Right lung (tissue), 5 donors: ENCODE measurements around the gene PGBD5. TPM values are rescaled to one million over a fixed set of nuclear protein-coding genes. Genes with fewer than 3 reads are reported as not detected.
A peak's percentile ranks its signal among the peaks of the same experiment; 100 is the strongest.

Experiments used
- DNase-seq, 2 donors: peaks; one replicate each; pipeline ENCODE4 v3.0.0-alpha.2; 2013
- polyA plus RNA-seq, 5 donors: library from polyadenylated mRNA; unstranded; fragments of 120-200 nt; gene quantifications; one replicate each; pipeline versions ENCODE4 v1.2.1 to v1.2.3, GENCODE V29; 2013; ENCODE audit warnings: inconsistent platforms in 1 of 5, low replicate concordance in 1 of 5; ENCODE audit not compliant: insufficient read length in 5 of 5, insufficient read depth in 1 of 5

PGBD5 gene
- polyA plus RNA-seq, 5 donors = 3.3 to 5.8 (median 4.7) TPM

GRCh38 chr1:230376296-230376695 lies 49.8 kb downstream of the PGBD5 start:
- no peak for DNase-seq

GRCh38 chr1:230375780-230376179 lies 50.4 kb downstream of the PGBD5 start:
- DNase-seq = no peak

- no peak for DNase-seq
These were observed 51.0 kb downstream of the PGBD5 start for GRCh38 chr1:230375147-230375546.

- DNase-seq = no peak
These were observed 54.0 kb downstream of the PGBD5 start for GRCh38 chr1:230371923-230372703.

- DNase-seq = no peak
These were observed 56.0 kb downstream of the PGBD5 start for GRCh38 chr1:230370109-230370508.

- no peak for DNase-seq
These were observed 57.3 kb downstream of the PGBD5 start for GRCh38 chr1:230368871-230369270.

- no peak for DNase-seq
These were observed 57.8 kb downstream of the PGBD5 start for GRCh38 chr1:230368363-230368762.

- DNase-seq = no peak
These were observed 59.6 kb downstream of the PGBD5 start for GRCh38 chr1:230366504-230366915.

GRCh38 chr1:230365723-230366307 lies 60.3 kb downstream of the PGBD5 start:
- no peak for DNase-seq

GRCh38 chr1:230362949-230363348 lies 63.2 kb downstream of the PGBD5 start:
- DNase-seq = no peak

- DNase-seq = no peak
These were observed 64.2 kb downstream of the PGBD5 start for GRCh38 chr1:230361941-230362340.

- peak; percentile 27 to 36 for DNase-seq
These were observed 66.0 kb downstream of the PGBD5 start for GRCh38 chr1:230359992-230360668.

- DNase-seq = no peak
These were observed 69.0 kb downstream of the PGBD5 start for GRCh38 chr1:230356869-230357794.

- no peak for DNase-seq
These were observed 69.9 kb downstream of the PGBD5 start for GRCh38 chr1:230356190-230356589.

GRCh38 chr1:230355594-230355993 lies 70.5 kb downstream of the PGBD5 start:
- DNase-seq = no peak

- DNase-seq = no peak
These were observed 71.0 kb downstream of the PGBD5 start for GRCh38 chr1:230355128-230355527.

- DNase-seq = no peak
These were observed 72.1 kb downstream of the PGBD5 start for GRCh38 chr1:230354005-230354404.

- DNase-seq = no peak
These were observed 73.6 kb downstream of the PGBD5 start for GRCh38 chr1:230352537-230352936.

- DNase-seq = no peak
These were observed 74.1 kb downstream of the PGBD5 start for GRCh38 chr1:230351983-230352382.

GRCh38 chr1:230351514-230351913 lies 74.6 kb downstream of the PGBD5 start:
- DNase-seq = no peak

GRCh38 chr1:230350208-230350921 lies 75.8 kb downstream of the PGBD5 start:
- DNase-seq = no peak
